ENCODE results near the gene ZBED1.
"Not testable (repeated sequence)": the region's sequence is repeated elsewhere in the genome, so short reads cannot be mapped to it uniquely, and the experiment has no call there.

Gene ZBED1

GRCh38 chrX:2495595-2495994 is 5.2 kb downstream of the ZBED1 start:
- no peak for DNase-seq

DNA sequence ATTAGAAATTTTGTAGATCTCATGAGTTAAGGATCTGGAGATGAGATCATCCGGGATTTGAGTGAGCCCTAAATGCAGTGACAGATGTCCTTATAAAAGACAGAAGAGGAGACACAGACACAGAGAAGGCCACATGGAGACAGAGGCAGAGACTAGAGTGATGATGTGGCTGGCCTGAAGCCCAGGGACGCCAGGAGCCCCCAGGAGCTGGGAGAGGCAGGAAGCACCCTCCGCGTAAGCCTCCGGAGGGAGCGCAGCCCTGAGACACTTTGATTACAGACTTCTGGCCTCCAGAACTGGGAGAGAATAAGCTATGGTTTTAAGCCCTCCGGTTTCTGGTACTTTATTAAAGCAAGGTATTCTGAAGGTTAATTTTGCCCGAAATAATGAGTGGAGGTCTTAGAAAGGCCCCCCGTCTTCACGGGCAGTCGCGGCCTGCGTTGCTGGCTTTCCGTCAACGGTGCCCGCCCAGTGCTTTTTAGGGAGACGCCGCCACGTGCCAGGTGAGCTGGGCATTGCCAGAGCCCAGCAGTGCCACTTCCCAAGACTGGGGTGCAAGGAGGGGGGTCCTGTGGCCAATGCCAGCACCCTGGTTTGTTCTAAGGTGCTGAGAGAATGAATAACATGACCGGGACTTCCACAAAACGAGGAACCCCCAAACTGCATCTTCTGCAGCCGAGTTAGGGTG is 8.1 kb downstream of the ZBED1 start:
- DNase-seq, result no peak

DNA sequence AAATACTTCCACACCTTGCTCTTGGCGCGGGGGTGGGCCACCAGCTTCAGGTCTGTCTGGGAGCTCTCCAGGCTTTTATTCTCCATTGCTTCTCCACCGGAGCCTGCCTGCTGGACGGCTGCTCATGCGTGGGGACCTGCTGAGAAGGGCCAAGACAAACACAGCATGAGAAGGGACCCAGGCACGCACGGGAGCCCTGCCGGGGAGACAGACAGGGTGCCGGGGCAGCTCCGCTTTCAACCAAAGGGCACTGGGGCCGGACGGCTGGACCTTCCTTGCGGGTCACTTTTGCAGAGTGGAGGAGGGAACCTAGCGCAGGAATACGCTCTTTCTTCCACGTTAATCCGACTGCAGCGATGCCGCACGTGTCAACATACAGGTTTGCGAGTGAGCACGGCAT is 10.1 kb downstream of the ZBED1 start:
- DNase-seq, result no peak

DNA sequence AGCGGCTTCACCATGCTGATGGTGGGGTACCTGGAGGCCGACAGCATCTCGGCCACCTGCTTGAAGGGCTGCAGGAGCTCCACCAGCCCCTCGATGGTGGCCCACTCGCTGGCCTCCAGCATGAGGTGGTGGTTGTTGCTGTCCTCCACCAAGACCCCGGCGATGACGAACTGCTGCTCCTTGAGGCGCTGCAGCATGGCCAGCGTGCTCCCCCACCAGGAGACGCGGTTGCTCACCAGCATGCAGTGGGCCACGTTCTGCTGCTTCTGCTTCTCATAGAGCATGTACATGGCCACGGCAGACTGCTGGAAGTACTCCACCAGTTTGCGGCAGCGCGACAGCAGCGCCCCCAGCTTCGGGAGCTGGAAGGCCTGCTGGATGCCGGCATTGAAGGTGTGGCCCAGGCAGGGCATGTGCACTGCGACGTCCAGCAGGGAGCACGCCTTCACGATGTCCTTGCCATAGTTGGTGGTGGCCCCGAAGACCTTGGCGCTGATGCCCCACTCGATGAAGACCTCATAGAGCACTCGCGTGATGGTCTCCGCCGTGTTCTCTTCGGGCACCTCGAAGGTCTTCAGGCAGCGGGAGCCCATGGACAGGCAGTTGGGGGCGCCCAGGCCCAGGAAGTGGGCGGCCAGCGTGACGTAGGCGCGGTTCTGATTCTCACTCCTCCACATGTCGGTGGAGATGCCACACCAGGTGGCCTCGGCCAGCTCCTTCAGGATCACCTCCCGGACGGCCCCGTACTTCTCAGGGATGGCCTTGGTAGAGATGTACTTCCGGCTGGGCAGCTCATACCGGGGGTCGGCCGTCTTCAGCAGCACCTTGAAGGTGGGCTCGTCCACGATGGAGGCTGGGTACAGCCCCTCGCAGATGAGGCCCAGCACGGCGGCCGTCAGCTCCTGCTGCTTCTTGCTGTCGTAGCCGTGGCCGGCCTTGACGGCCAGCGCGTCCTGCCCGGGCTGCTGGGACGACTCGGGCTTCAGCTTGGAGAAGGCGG is 11.0 kb downstream of the ZBED1 start:
- DNase-seq, result no peak

DNA sequence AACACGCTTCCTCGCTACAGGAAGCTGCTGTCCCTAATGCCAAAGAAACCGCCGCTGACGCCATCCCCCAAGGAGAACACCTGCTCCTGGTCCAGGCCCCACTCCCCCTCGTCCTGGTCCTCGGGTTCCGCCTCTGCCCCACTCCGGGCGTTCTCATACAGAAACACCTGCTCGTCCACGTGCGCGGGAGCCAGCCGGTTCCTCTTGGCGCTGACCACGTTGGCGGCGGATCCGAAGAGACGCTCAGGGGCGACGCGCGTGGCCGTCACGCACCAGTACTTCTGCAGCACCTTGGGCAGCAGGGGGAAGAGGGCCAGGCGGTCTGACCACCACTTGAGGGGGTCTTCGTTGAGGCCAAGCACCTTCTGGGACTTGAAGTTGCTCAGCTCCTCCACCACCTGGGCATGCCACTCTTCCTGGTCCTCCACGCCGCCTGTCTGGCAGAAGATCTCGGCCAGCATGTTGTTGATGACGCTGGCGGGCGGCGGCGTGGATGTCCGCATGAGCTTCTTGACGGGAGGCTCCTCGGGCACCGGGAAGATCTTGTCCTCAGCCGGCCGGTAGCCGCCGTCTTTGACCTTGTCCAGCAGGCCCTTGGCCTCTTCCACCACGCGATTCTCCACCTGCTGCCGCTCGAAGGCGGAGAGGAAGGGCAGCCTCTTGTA is 12.0 kb downstream of the ZBED1 start:
- DNase-seq, result no peak

DNA sequence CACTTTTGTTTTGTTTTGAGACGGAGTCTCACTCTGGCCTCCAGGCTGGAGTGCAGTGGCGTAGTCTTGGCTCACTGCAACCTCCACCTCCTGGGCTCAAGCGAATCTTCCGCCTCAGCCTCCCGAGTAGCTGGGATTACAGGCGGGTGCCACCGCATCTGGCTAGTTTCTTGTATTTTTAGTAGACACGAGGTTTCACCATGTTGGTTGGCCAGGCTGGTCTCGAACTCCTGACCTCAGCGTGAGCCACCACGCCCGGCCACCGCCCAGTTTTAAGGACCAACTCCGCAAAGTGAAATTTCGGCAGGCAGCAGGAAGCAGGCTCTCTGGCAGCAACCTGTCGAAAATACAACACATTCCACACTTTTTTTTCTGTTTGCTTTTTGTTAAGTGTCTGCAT is 13.4 kb downstream of the ZBED1 start:
- DNase-seq, result no peak

DNA sequence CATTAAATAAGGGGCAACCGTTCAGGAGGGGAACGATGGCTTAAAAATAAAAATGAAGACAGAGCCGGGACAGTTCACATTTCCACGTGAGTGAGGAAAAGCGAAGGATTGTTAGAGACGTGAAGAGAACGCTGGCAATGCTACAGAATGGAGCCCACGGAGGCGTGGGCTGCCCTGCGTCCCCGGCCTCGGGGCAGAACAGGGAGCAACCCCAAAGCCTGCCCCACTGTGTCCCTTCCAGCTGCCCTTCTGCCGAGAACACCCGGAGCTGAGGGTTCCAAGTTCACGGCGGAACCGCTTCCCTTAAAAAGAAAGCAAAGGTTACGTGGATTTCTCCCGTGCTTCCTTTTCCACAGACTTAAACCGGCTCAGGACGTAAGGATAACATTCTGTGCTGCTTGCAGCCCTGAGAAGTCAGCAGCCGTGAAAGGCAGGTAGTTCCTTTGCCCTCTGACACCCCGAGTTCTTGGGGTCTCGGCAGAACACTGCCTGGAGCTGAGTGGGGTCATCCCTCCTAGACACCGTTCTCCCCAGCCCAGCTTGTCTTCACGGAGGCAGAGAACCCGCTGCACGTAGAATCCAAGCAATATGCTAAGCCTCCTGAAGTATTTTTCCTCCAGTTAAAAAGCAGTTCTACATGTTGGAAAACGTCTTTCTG is 14.2 kb downstream of the ZBED1 start:
- DNase-seq, result no peak

GRCh38 chrX:2485789-2486345 is 14.9 kb downstream of the ZBED1 start:
- no peak for DNase-seq

- no peak for DNase-seq
Observed at GRCh38 chrX:2484721-2485648, 15.8 kb downstream of the ZBED1 start.

DNA sequence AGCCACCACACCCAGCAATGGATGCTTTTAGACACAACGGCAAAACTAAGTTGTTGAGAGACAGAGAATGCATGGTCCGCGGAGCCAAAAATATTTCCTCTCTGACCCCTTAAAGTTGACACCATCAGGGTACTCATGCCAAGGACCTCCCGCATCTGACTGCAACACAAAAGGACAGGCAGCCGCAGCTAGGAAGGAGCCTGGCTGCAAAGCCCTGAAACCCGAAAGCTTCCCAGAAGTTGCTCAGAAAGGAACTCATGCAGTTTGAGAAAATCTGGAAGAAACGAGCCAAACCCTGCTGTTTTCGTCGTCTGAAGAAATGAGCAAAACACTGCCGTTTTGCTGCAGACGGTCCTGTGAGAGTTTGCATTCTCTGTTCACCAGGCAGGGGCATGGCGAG is 16.5 kb downstream of the ZBED1 start:
- DNase-seq, result no peak

DNA sequence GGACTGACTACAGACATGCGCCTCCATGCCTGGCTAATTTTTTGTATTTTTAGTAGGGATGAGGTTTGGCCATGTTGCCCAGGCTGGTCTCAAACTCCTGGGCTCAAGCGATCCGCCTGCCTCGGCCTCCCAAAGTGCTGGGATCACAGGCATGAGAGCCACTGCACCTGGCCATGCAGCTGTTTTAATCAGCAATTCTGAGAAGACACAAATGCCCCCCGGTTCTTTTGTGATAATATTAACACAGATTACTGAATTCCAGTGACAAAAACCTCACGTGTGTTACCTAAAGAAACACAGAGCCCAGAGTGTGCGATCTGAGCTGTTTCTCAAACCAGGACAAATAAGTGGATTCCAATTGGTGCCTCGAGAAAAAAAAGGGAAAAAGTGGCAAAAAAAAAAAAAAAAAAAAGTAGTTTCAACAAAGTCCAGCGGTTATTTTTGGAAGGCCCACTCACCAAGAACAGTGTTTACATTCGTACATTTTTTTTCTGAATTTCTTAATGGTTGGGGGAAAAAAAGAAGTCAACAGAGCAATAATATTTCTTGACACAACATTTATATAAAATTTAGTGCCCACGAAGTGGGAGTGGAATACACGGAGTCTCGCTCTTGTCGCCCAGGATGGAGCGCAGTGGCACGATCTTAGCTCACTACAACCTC is 17.2 kb downstream of the ZBED1 start:
- DNase-seq, result no peak

DNA sequence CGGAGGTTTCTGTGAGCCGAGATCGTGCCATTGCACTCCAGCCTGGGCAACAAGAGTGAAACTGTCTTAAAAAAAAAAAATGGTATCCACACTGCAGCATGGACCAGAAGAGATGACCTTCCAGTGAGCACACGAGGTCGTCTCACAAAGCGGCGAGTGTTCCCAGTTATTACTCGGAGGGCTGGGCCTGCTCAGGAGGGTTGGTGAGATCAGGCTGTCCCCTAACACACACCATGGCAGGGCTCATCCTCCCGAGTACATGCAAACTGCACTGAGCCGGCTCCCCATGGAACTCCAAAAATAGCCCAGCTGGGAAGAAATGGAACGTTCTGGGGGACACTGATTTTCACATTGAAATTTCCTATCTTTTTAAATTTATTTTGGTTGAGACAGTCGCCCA is 19.2 kb downstream of the ZBED1 start:
- not testable (repeated sequence) for DNase-seq

DNA sequence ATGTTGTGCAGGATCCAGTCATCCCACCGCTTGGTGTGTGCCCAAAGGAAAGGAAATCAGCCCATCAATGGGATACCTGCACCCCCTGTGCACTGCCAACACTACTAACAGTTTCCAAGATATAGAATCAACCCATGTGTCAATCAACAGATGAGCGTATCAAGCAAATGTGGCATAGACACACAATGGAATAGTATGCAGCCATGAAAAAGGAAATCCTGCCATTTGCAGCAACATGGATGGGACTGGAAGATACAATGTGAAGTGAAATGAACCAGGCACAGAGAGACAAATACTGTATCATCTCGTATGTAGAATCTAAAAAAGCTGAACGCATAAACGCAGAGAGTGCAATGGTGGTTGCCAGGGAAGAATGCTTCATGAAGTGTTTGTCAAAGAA is 20.8 kb downstream of the ZBED1 start:
- DNase-seq, result not testable (repeated sequence)

DNA sequence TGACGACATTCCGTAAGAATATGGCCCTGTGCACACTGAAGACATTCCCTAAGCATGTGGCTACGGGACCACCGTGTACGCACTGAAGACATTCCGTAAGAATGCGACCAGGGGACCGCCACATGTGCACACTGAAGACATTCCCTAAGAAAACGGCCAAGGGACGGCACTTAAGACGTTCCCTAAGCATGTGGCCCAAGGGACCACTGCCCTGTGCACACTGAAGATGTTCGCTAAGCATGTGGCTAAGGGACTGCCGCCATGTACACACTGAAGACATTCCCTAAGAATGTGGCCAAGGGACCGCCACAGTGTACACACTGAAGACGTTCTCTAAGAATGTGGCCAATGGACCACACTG is 21.4 kb downstream of the ZBED1 start:
- DNase-seq, result no peak

GRCh38 chrX:2478546-2479419 is 22.0 kb downstream of the ZBED1 start:
- no peak for DNase-seq

DNA sequence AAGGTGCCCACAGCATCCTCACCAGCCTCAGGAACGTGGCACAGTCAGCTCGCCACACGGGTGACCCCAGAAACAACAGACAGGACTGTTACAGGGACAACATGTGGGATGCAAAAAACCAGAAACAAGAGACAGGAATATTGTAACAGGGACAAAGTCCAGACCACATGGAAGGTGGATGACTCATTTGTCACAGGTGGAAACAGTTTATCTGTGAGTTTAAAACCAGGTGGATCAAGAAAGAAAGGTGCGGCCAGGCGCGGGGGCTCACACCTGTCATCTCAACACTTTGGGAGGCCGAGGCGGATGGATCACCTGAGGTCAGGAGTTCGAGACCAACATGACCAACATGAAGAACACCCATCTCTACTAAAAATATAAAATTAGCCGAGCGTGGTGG is 23.5 kb downstream of the ZBED1 start:
- not testable (repeated sequence) for DNase-seq

- DNase-seq, result no peak
Observed at GRCh38 chrX:2474963-2475726, 25.6 kb downstream of the ZBED1 start.

DNA sequence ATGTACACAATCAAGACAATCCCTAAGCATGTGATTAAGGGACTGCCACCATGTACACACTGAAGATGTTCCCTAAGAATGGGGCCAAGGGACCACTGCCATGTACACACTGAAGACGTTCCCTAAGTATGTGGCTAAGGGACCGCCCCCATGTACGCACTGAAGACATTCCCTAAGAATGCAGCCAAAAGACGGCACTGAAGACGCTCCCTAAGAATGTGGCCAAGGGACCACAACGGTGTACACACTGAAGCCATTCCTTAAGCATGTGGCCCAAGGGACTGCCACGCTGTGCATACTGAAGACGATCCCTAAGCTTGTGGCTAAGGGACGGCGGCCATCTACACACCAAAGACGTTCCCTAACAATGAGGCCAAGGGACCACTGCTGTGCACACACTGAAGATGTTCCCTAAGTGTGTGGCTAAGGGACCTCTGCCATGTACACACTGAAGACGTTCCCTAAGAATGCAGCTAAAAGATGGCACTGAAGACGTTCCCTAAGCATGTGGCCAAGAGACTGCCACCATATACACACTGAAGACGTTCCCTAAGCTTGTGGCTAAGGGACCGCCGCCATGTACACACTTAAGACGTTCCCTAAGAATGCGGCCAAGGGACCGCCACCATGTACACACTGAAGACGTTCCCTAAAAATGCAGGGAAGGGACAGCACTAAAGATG is 26.4 kb downstream of the ZBED1 start:
- DNase-seq, result no peak

GRCh38 chrX:2473064-2473463 is 27.7 kb downstream of the ZBED1 start:
- DNase-seq, result not testable (repeated sequence)
